Naive thymus-derived CD4-positive, alpha-beta T cell (primary cell): ENCODE results near the gene C1orf210. TPM values are rescaled to one million over a fixed set of nuclear protein-coding genes. Genes with fewer than 3 reads are reported as not detected.

Experiments used
- ATAC-seq: fragments of 150-1000 bp; cut with Tn5 transposase; 2 replicates; pipeline ENCODE4 v1.10.0; 2021; ENCODE audit warnings: mild to moderate bottlenecking, moderate library complexity
- CTCF ChIA-PET: fragments of 350-600 bp; sonication (Branson Sonifier 250); formaldehyde crosslinking; loops from one replicate; lab custom pipeline; 2021; ENCODE audit warnings: antibody characterized with exemption; lab: Charles Lee
- POLR2A ChIA-PET: fragments of 350-600 bp; sonication (Branson Sonifier 250); formaldehyde crosslinking; loops from one replicate; lab custom pipeline; 2021; ENCODE audit warnings: antibody characterized with exemption, inconsistent platforms; lab: Charles Lee
- DNase-seq, 9 donors: peaks; one replicate each; pipeline versions ENCODE4 v3.0.0 to v3.0.0-alpha.2; 2020 to 2022; ENCODE audit warnings: mixed read lengths in 1 of 9
- H3K27ac ChIP-seq: one replicate; pipeline ENCODE4 v1.7.0; 2013; ENCODE audit warnings: mild to moderate bottlenecking, low read depth, low read length, moderate library complexity
- H3K27me3 ChIP-seq, 2 donors: one replicate each; pipeline ENCODE4 v1.7.0; 2013; ENCODE audit warnings: low read length in 2 of 2, mild to moderate bottlenecking in 2 of 2, moderate library complexity in 2 of 2; ENCODE audit not compliant: control insufficient read depth in 2 of 2, insufficient read depth in 2 of 2
- H3K36me3 ChIP-seq, 3 experiments: 1 replicate in 2 of 3; 2 replicates in 1 of 3; pipeline ENCODE4 v1.7.0; 2013; ENCODE audit warnings: low read length in 3 of 3, mild to moderate bottlenecking in 3 of 3, moderate library complexity in 1 of 3; ENCODE audit not compliant: insufficient read depth in 3 of 3, control insufficient read depth in 2 of 3
- H3K4me1 ChIP-seq, 2 donors: one replicate each; pipeline ENCODE4 v1.7.0; 2013; ENCODE audit warnings: low read length in 2 of 2, mild to moderate bottlenecking in 2 of 2, moderate library complexity in 1 of 2; ENCODE audit not compliant: control insufficient read depth in 2 of 2, insufficient read depth in 2 of 2
- H3K4me3 ChIP-seq: 2 replicates; pipeline ENCODE4 v1.7.0; 2013; ENCODE audit warnings: mild to moderate bottlenecking, low read length
- H3K9me3 ChIP-seq, 3 experiments: 1 replicate in 2 of 3; 2 replicates in 1 of 3; pipeline ENCODE4 v1.7.0; 2013; ENCODE audit warnings: low read length in 3 of 3; ENCODE audit not compliant: control insufficient read depth in 2 of 3
- H3K27ac Mint-ChIP-seq, 9 donors: one replicate each; pipeline ENCODE4 v1.8.0; 2020 to 2022; ENCODE audit warnings: mixed read lengths in 9 of 9, mild to moderate bottlenecking in 8 of 9, moderate library complexity in 5 of 9, inconsistent platforms in 2 of 9
- H3K27me3 Mint-ChIP-seq, 5 donors: one replicate each; pipeline ENCODE4 v1.8.0; 2021 to 2022; ENCODE audit warnings: mixed read lengths in 5 of 5, mild to moderate bottlenecking in 1 of 5
- H3K36me3 Mint-ChIP-seq, 5 donors: one replicate each; pipeline ENCODE4 v1.8.0; 2020 to 2022; ENCODE audit warnings: mixed read lengths in 5 of 5, mild to moderate bottlenecking in 3 of 5, inconsistent platforms in 1 of 5
- H3K4me1 Mint-ChIP-seq, 7 donors: one replicate each; pipeline ENCODE4 v1.8.0; 2020 to 2022; ENCODE audit warnings: mixed read lengths in 7 of 7, mild to moderate bottlenecking in 3 of 7, inconsistent platforms in 1 of 7
- H3K4me3 Mint-ChIP-seq, 10 donors: one replicate each; pipeline ENCODE4 v1.8.0; 2020 to 2022; ENCODE audit warnings: mild to moderate bottlenecking in 10 of 10, mixed read lengths in 10 of 10, moderate library complexity in 6 of 10, inconsistent platforms in 2 of 10
- H3K9me3 Mint-ChIP-seq, 11 donors: one replicate each; pipeline ENCODE4 v1.8.0; 2020 to 2022; ENCODE audit warnings: mixed read lengths in 11 of 11, mild to moderate bottlenecking in 4 of 11, inconsistent platforms in 1 of 11, moderate library complexity in 1 of 11
- intact Hi-C, 2 donors: fragments of 100-400 bp; cut with micrococcal nuclease; formaldehyde crosslinking; loops; one replicate each; pipeline ENCODE4 v1.15.1; 2023
- polyA plus RNA-seq, 2 donors: library from polyadenylated mRNA; unstranded; fragments of 300-500 nt; fragmentation: Illumina TruSeq; gene quantifications; one replicate each; pipeline ENCODE4 v1.2.3, GENCODE V29; 2021
- total RNA-seq, 6 experiments: library from RNA in 5 of 6; stranded (reverse) in 5 of 6; gene quantifications; 1 replicate in 5 of 6; 2 replicates in 1 of 6; pipeline ENCODE4 v1.2.3 and lab custom pipeline; 2021 to 2026

Gene C1orf210
- total and polyA plus RNA-seq, 7 experiments from 2014 or later = not detected

DNA sequence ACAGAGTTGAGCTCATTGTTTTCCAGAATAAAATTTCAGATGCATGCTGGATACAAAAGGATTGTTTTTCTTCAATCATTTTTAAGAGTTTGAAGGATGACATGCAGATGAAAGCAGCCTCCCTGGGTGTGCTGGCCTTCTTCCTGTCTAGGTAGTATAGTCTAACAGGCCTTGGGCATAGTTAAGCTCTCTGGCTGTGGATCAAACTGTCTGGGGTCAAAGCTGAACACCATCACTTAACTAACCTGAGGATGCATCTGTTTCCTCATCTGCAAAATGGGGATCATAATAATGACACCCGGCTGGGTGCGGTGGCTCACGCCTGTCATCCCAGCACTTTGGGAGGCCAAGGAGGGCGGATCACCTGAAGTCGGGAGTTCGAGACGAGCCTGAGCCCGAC is 9.4 kb upstream of the C1orf210 start:
- no peaks in the 10 kb centered on the region for H3K9me3 ChIP-seq
- Mint-ChIP-seq H3K27ac (peak overlapping the region in 8 of 9 donors; percentile 36 to 90 (median 78)), H3K9me3 (no peaks in the 10 kb centered on the region), H3K4me1 (peaks cover 4 to 29% (median 22%) of the 10 kb centered on the region in 7 donors), H3K4me3 (peak overlapping the region in 3 of 10 donors; percentile 26 to 42 (median 32)), H3K27me3 (no peaks in the 10 kb centered on the region), H3K36me3 (no peaks in the 10 kb centered on the region)
- DNase-seq (no peak), ATAC-seq (no peak)
- ChIA-PET POLR2A (no interaction called here), CTCF (no interaction called here)
- H3K27me3 ChIP-seq = no peaks in the 10 kb centered on the region
- H3K27ac ChIP-seq = peak overlapping the region; percentile 7
- H3K36me3 ChIP-seq = no peaks in the 10 kb centered on the region
- peaks cover 8 to 16% of the 10 kb centered on the region in 2 donors for H3K4me1 ChIP-seq
- intact Hi-C loops = loop anchor here in 1 of 2 donors (5.0 kb wide), 1 partner anchor 63 kb away; the partner anchor contains the start of gene CDC20
- H3K4me3 ChIP-seq = no peak overlapping the region

DNA sequence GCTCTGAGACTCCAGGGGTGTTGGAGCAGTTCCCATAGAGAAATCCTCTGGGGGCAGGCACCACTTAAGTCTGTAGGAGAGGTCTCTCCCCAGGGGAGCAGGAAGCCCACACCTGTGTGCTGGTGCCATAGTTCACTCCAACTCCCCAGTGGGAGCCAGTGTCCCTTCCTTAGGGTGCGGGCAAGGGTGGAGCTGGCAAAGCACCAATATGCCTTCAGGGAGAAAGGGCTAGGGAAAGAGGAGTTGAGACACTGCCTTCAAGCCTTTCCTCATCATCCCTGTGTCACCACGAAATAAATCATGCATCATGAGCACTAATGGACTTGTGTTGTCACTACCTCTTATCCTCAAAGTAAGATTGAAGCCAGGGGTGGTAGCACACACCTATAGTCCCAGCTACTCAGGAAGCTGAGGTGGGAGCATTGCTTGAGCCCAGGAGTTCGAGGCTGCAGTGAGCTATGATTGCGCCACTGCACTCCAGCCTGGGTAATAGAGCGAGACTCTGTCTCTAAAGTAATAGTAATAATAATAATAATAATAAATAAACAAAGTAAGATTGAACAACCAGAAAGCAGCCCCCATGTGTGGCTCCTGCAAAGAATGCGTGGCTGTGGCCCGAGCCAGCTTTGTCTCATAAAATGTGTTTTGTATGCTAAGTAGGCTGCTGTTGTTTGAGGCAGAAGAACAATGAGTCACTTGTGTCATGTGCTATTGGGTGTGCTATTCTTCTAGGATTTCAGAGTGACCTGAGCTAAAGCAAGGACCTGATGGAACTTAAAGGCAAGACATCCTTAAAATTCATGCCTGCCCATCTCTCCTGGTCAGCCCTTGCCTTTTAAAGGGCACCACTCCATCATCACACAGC is 8.7 kb upstream of the C1orf210 start:
- ATAC-seq (no peak), DNase-seq (no peak)
- intact Hi-C loops = no loop called here
- H3K4me3 ChIP-seq = no peak overlapping the region
- peak overlapping the region; percentile 7 for H3K27ac ChIP-seq
- H3K4me3 Mint-ChIP-seq = peak overlapping the region in 1 of 10 donors; percentile 32
- no peaks in the 10 kb centered on the region for H3K36me3 ChIP-seq
- H3K27me3 Mint-ChIP-seq = no peaks in the 10 kb centered on the region
- H3K36me3 Mint-ChIP-seq = no peaks in the 10 kb centered on the region
- H3K27me3 ChIP-seq = no peaks in the 10 kb centered on the region
- POLR2A ChIA-PET = no interaction called here
- H3K9me3 ChIP-seq = no peaks in the 10 kb centered on the region
- peak overlapping the region in 5 of 9 donors; percentile 14 to 89 (median 75) for H3K27ac Mint-ChIP-seq
- H3K9me3 Mint-ChIP-seq = no peaks in the 10 kb centered on the region
- peaks cover 8 to 16% of the 10 kb centered on the region in 2 donors for H3K4me1 ChIP-seq
- H3K4me1 Mint-ChIP-seq = peaks cover 4 to 29% (median 22%) of the 10 kb centered on the region in 7 donors
- CTCF ChIA-PET = no interaction called here

DNA sequence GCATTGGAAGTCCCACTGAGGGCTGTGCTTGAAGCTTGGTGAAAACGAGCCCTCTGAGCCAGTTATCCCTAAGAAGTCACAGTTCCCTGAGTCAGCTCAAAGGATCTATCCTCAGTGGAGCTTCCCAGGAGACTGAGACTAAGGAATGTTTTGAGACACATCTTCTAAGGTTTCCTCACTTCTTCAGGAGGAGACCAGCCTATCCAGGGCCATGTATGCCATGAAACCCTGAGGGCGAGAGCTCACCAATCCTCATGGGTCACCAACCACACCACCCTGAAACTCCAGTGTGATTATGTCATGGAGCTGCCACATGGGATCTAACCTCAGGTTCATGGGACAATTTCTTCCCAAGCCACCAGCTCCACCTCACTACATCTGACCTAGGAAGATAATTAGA is 7.8 kb upstream of the C1orf210 start:
- H3K36me3 Mint-ChIP-seq = no peaks in the 10 kb centered on the region
- ChIA-PET CTCF (no interaction called here), POLR2A (no interaction called here)
- H3K4me1 Mint-ChIP-seq = peaks cover 4 to 29% (median 22%) of the 10 kb centered on the region in 7 donors
- Histone ChIP-seq H3K4me1 (peaks cover 8 to 16% of the 10 kb centered on the region in 2 donors), H3K36me3 (no peaks in the 10 kb centered on the region), H3K27me3 (no peaks in the 10 kb centered on the region), H3K4me3 (no peak overlapping the region), H3K9me3 (no peaks in the 10 kb centered on the region), H3K27ac (no peak overlapping the region)
- H3K27me3 Mint-ChIP-seq = peaks cover 0 to 4% (median 0%) of the 10 kb centered on the region in 5 donors
- H3K4me3 Mint-ChIP-seq = no peak overlapping the region
- DNase-seq = no peak
- H3K27ac Mint-ChIP-seq = peak overlapping the region in 1 of 9 donors; percentile 53
- ATAC-seq = no peak
- intact Hi-C loops = no loop called here
- no peaks in the 10 kb centered on the region for H3K9me3 Mint-ChIP-seq

DNA sequence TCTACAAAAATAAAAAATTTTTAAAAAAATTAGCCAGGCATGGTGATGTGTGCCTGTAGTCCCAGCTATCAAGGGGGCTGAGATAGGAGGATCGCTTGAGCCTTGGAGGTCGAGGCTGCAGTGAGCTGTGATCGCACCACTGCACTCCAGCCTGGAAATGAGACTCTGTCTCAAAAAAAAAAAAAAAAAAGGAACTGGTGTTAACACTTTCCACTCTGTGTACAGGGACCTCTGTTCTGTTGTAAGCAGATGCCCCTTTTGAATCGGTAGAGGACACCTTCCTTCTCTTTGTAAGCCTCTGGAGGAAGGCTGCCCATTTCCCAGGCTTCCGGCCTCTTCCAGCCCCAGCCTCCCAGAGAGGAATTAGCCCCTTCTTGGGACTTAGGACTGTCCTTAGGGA is 7.3 kb upstream of the C1orf210 start:
- Histone ChIP-seq H3K27me3 (no peaks in the 10 kb centered on the region), H3K27ac (no peak overlapping the region), H3K9me3 (no peaks in the 10 kb centered on the region), H3K36me3 (no peaks in the 10 kb centered on the region), H3K4me1 (peaks cover 8 to 16% of the 10 kb centered on the region in 2 donors), H3K4me3 (no peak overlapping the region)
- CTCF ChIA-PET = no interaction called here
- no peak overlapping the region for H3K4me3 Mint-ChIP-seq
- H3K4me1 Mint-ChIP-seq = peaks cover 4 to 27% (median 22%) of the 10 kb centered on the region in 7 donors
- H3K27ac Mint-ChIP-seq = no peak overlapping the region
- peaks cover 0 to 2% (median 0%) of the 10 kb centered on the region in 5 donors for H3K36me3 Mint-ChIP-seq
- no peaks in the 10 kb centered on the region for H3K9me3 Mint-ChIP-seq
- DNase-seq (no peak), ATAC-seq (no peak)
- POLR2A ChIA-PET = no interaction called here
- H3K27me3 Mint-ChIP-seq = peaks cover 0 to 8% (median 0%) of the 10 kb centered on the region in 5 donors
- intact Hi-C loops = no loop called here

- H3K27me3 ChIP-seq = no peaks in the 10 kb centered on the region
- CTCF ChIA-PET = no interaction called here
- Mint-ChIP-seq H3K27ac (no peak overlapping the region), H3K27me3 (peaks cover 0 to 13% (median 2%) of the 10 kb centered on the region in 5 donors), H3K4me3 (no peak overlapping the region), H3K4me1 (peaks cover 5 to 27% (median 22%) of the 10 kb centered on the region in 7 donors), H3K36me3 (peaks cover 0 to 4% (median 0%) of the 10 kb centered on the region in 5 donors), H3K9me3 (no peaks in the 10 kb centered on the region)
- H3K4me3 ChIP-seq = no peak overlapping the region
- intact Hi-C loops = no loop called here
- ATAC-seq (no peak), DNase-seq (no peak)
- no peaks in the 10 kb centered on the region for H3K36me3 ChIP-seq
- no peaks in the 10 kb centered on the region for H3K9me3 ChIP-seq
- H3K27ac ChIP-seq = no peak overlapping the region
- H3K4me1 ChIP-seq = peaks cover 8 to 16% of the 10 kb centered on the region in 2 donors
- POLR2A ChIA-PET = no interaction called here
Observed at GRCh38 chr1:43292216-43292615, 6.8 kb upstream of the C1orf210 start.

DNA sequence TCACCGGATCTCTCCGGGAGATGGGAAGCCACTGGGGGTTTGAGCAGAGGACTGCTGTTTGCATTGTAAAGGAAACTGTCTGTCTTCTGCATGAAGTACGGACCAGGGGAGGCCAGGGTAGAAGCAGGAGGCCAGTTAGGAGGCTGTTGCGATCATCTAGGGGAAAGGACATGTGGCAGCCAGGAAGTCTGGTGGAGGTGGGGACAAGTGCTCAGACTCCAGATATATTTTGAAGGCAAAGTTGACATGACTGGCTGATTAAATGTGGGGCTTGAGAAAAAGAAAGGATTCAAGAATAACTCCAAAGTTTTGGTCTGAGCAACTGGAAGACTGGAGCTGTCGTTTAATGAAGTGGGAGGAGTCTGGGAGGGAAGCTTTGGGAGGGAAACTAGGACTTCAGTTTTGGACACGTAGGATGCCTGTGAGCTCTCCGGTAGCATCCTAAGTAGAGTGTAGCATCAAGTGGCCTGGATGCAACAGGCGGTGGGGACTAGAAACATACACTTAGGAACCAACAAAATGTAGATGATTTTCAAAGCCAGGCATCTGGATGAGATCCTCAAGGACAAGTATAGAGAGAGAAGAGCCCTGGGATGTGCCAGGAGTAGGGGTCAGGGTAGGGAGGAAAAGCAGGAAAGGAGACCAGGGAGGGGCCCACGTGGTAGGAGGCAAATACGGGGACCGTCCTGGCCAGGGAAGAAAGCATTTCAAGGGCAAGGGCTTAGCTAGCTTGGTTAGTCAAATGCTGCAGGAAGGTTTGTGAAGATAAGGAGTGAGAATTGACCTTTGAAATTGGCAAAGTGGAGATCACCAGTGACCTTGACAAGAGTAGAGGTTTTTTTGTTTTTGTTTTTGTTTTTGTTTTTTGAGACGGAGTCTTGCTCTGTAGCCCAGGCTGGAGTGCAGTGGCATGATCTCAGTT is 3.7 kb upstream of the C1orf210 start:
- Mint-ChIP-seq H3K4me3 (no peak overlapping the region), H3K4me1 (peaks cover 0 to 5% (median 3%) of the 10 kb centered on the region in 7 donors), H3K36me3 (peaks cover 0 to 4% (median 0%) of the 10 kb centered on the region in 5 donors), H3K27me3 (peaks cover 0 to 14% (median 4%) of the 10 kb centered on the region in 5 donors), H3K9me3 (no peaks in the 10 kb centered on the region), H3K27ac (no peak overlapping the region)
- no peaks in the 10 kb centered on the region for H3K4me1 ChIP-seq
- H3K27ac ChIP-seq = no peak overlapping the region
- no peaks in the 10 kb centered on the region for H3K9me3 ChIP-seq
- H3K27me3 ChIP-seq = no peaks in the 10 kb centered on the region
- DNase-seq (no peak), ATAC-seq (no peak)
- no peaks in the 10 kb centered on the region for H3K36me3 ChIP-seq
- intact Hi-C loops = no loop called here
- H3K4me3 ChIP-seq = no peak overlapping the region
- ChIA-PET CTCF (no interaction called here), POLR2A (no interaction called here)
